Activated CD4-positive, alpha-beta memory T cell treated with anti-CD3 and anti-CD28 coated beads for 36 hours (primary cell): ENCODE data around the gene SENP1. TPM values are rescaled to one million over a fixed set of nuclear protein-coding genes. Genes with fewer than 3 reads are reported as not detected.

Experiments used
- CTCF ChIA-PET: fragments of 350-600 bp; sonication (Branson Sonifier 250); formaldehyde crosslinking; loops from one replicate; lab custom pipeline; 2021; ENCODE audit warnings: antibody characterized with exemption, inconsistent platforms; lab: Charles Lee
- POLR2A ChIA-PET: fragments of 350-600 bp; sonication (Branson Sonifier 250); formaldehyde crosslinking; loops from one replicate; lab custom pipeline; 2021; ENCODE audit warnings: antibody characterized with exemption; lab: Charles Lee
- DNase-seq: peaks from one replicate; pipeline ENCODE4 v3.0.0-alpha.2; 2020
- H3K27ac Mint-ChIP-seq: one replicate; pipeline ENCODE4 v1.8.0; 2021; ENCODE audit warnings: mixed read lengths
- H3K27me3 Mint-ChIP-seq: one replicate; pipeline ENCODE4 v1.8.0; 2021; ENCODE audit warnings: mixed read lengths
- H3K36me3 Mint-ChIP-seq: one replicate; pipeline ENCODE4 v1.8.0; 2021; ENCODE audit warnings: mixed read lengths
- H3K4me1 Mint-ChIP-seq: one replicate; pipeline ENCODE4 v1.8.0; 2021; ENCODE audit warnings: low read depth, mixed read lengths
- H3K4me3 Mint-ChIP-seq: one replicate; pipeline ENCODE4 v1.8.0; 2021; ENCODE audit warnings: mild to moderate bottlenecking, mixed read lengths
- H3K9me3 Mint-ChIP-seq: one replicate; pipeline ENCODE4 v1.8.0; 2021; ENCODE audit warnings: mixed read lengths
- intact Hi-C: fragments of 100-400 bp; cut with micrococcal nuclease; formaldehyde crosslinking; loops from one replicate; pipeline ENCODE4 v1.15.1; 2023
- total RNA-seq, 2 experiments: library from RNA; stranded (reverse); gene quantifications; one replicate each; pipeline ENCODE4 v1.2.3, GENCODE V29; 2021

The SENP1 gene
- total RNA-seq, 2 experiments from 2014 or later: 37.7 to 41.6 TPM

- Mint-ChIP-seq H3K4me3 (no peak overlapping the region), H3K36me3 (peaks cover 21% of the 10 kb centered on the region), H3K4me1 (no peaks in the 10 kb centered on the region), H3K27ac (no peak overlapping the region), H3K27me3 (no peaks in the 10 kb centered on the region), H3K9me3 (no peaks in the 10 kb centered on the region)
- POLR2A ChIA-PET: no interaction called here
- CTCF ChIA-PET: interaction anchor here (0.9 kb wide), 2 partner anchors 87 to 541 kb away, joined by 3 read pairs; no protein-coding TSS in a partner anchor
- intact Hi-C loops: no loop called here
- no peak for DNase-seq
Observed at GRCh38 chr12:48077111-48077510, 28.8 kb downstream of the SENP1 start.

GRCh38 chr12:48075832-48076231 is 30.0 kb downstream of the SENP1 start:
- no peak overlapping the region for H3K27ac Mint-ChIP-seq
- peaks cover 22% of the 10 kb centered on the region for H3K36me3 Mint-ChIP-seq
- H3K4me3 Mint-ChIP-seq: no peak overlapping the region
- ChIA-PET CTCF (no interaction called here), POLR2A (no interaction called here)
- intact Hi-C loops: no loop called here
- DNase-seq: no peak
- no peaks in the 10 kb centered on the region for H3K27me3 Mint-ChIP-seq
- no peaks in the 10 kb centered on the region for H3K4me1 Mint-ChIP-seq
- no peaks in the 10 kb centered on the region for H3K9me3 Mint-ChIP-seq

- DNase-seq: no peak
- no peaks in the 10 kb centered on the region for H3K27me3 Mint-ChIP-seq
- CTCF ChIA-PET: no interaction called here
- POLR2A ChIA-PET: no interaction called here
- no peak overlapping the region for H3K27ac Mint-ChIP-seq
- no peak overlapping the region for H3K4me3 Mint-ChIP-seq
- intact Hi-C loops: no loop called here
- H3K4me1 Mint-ChIP-seq: peaks cover under 1% of the 10 kb centered on the region
- H3K9me3 Mint-ChIP-seq: no peaks in the 10 kb centered on the region
- H3K36me3 Mint-ChIP-seq: peaks cover 18% of the 10 kb centered on the region
Observed at GRCh38 chr12:48074266-48074665, 31.6 kb downstream of the SENP1 start.

DNA sequence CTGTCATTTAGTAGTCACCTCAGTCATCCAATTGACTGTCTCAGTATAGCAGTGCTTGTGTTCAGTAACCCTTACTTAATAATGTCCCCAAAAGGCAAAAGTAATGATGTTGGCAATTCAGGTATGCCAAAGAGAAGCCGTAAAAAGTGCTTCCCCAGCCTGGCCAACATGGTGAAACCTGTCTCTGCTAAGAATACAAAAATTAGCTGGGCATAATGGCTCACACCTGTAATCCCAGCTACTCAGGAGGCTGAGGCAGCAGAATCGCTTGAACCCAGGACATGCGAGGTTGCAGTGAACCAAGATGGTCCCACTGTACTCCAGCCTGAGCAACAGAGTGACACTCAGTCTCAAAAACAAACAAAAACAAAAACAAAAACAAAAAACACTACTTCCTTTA is 33.6 kb downstream of the SENP1 start:
- Mint-ChIP-seq H3K27ac (no peak overlapping the region), H3K4me3 (no peak overlapping the region), H3K27me3 (no peaks in the 10 kb centered on the region), H3K36me3 (peaks cover 21% of the 10 kb centered on the region), H3K4me1 (peaks cover 4% of the 10 kb centered on the region), H3K9me3 (no peaks in the 10 kb centered on the region)
- no peak for DNase-seq
- ChIA-PET CTCF (no interaction called here), POLR2A (no interaction called here)
- intact Hi-C loops: no loop called here

DNA sequence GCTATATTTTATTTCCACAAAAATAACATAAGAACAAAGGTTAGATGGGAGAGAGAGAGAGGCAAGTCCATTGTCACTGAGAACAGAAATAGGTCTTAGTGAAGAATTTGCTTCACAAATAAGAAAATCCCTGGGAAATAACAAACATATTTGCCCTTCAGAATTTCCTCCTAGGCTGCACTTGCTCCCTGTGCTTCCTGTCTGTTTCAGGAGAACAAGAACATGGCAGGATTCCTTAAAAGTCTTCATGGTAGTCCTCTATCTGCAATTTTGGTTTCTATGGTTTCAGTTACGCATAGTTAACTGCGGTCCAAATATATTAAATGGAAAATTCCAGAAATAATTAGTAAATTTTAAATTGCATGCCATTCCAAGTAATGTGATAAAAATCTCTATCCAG is 34.1 kb downstream of the SENP1 start:
- no peaks in the 10 kb centered on the region for H3K9me3 Mint-ChIP-seq
- no peak overlapping the region for H3K27ac Mint-ChIP-seq
- intact Hi-C loops: no loop called here
- DNase-seq: no peak
- H3K4me3 Mint-ChIP-seq: no peak overlapping the region
- H3K36me3 Mint-ChIP-seq: peaks cover 24% of the 10 kb centered on the region
- CTCF ChIA-PET: no interaction called here
- no peaks in the 10 kb centered on the region for H3K27me3 Mint-ChIP-seq
- peaks cover 7% of the 10 kb centered on the region for H3K4me1 Mint-ChIP-seq
- POLR2A ChIA-PET: no interaction called here

GRCh38 chr12:48070731-48071130 is 35.1 kb downstream of the SENP1 start:
- Mint-ChIP-seq H3K4me1 (peaks cover 7% of the 10 kb centered on the region), H3K27ac (no peak overlapping the region), H3K4me3 (no peak overlapping the region), H3K9me3 (no peaks in the 10 kb centered on the region), H3K36me3 (peaks cover 24% of the 10 kb centered on the region), H3K27me3 (no peaks in the 10 kb centered on the region)
- ChIA-PET CTCF (interaction anchor here (0.7 kb wide), 1 partner anchor 119 kb away, joined by 3 read pairs; no protein-coding TSS in a partner anchor), POLR2A (no interaction called here)
- intact Hi-C loops: no loop called here
- DNase-seq: no peak

DNA sequence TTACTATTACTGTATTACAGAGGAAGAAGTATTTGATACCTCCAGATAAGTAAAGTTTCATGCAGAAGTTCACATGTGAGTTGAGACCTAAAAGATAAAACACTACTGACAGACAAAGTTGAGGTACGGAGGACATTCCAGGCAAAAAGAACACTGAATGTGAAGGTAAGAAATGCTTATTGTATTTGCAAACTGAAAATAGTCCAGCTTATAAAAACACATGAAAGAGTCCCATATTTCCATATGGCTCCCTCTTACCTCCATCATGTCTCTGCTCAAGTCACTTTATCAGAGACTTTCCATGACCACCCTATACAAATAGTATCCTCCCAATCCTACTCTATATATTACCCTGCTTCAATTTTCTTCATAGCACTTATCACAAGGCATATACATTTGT is 35.8 kb downstream of the SENP1 start:
- ChIA-PET POLR2A (no interaction called here), CTCF (no interaction called here)
- DNase-seq: no peak
- intact Hi-C loops: no loop called here
- Mint-ChIP-seq H3K9me3 (no peaks in the 10 kb centered on the region), H3K27me3 (no peaks in the 10 kb centered on the region), H3K4me1 (peaks cover 7% of the 10 kb centered on the region), H3K36me3 (peaks cover 29% of the 10 kb centered on the region), H3K27ac (no peak overlapping the region), H3K4me3 (no peak overlapping the region)

GRCh38 chr12:48069241-48069640 is 36.6 kb downstream of the SENP1 start:
- intact Hi-C loops: no loop called here
- DNase-seq: no peak
- POLR2A ChIA-PET: no interaction called here
- CTCF ChIA-PET: no interaction called here
- Mint-ChIP-seq H3K4me3 (no peak overlapping the region), H3K27ac (peak overlapping the region; percentile 10), H3K36me3 (peaks cover 33% of the 10 kb centered on the region), H3K4me1 (peaks cover 7% of the 10 kb centered on the region), H3K27me3 (no peaks in the 10 kb centered on the region), H3K9me3 (no peaks in the 10 kb centered on the region)

DNA sequence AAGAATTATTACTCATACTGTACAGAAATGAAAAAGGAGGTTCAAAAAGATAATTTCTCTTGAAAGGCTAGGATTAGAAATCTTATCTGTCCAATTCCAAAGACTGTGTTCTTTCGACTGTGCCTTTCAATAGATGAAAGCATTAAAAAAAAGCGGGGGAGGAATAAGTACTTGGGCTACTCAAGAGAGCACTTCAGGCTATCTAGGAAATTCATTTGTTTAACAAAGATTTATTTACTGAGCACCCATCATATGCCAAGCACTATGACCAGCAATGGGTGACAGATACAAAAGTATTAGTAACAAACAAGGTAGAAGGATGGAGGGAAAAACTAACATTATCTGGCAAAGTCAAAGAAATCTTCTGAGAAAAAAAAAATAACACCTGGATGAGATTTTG is 37.4 kb downstream of the SENP1 start:
- ChIA-PET POLR2A (no interaction called here), CTCF (no interaction called here)
- no peak for DNase-seq
- H3K27me3 Mint-ChIP-seq: no peaks in the 10 kb centered on the region
- H3K27ac Mint-ChIP-seq: no peak overlapping the region
- H3K36me3 Mint-ChIP-seq: peaks cover 40% of the 10 kb centered on the region
- H3K9me3 Mint-ChIP-seq: no peaks in the 10 kb centered on the region
- no peak overlapping the region for H3K4me3 Mint-ChIP-seq
- H3K4me1 Mint-ChIP-seq: peaks cover 7% of the 10 kb centered on the region
- intact Hi-C loops: no loop called here

DNA sequence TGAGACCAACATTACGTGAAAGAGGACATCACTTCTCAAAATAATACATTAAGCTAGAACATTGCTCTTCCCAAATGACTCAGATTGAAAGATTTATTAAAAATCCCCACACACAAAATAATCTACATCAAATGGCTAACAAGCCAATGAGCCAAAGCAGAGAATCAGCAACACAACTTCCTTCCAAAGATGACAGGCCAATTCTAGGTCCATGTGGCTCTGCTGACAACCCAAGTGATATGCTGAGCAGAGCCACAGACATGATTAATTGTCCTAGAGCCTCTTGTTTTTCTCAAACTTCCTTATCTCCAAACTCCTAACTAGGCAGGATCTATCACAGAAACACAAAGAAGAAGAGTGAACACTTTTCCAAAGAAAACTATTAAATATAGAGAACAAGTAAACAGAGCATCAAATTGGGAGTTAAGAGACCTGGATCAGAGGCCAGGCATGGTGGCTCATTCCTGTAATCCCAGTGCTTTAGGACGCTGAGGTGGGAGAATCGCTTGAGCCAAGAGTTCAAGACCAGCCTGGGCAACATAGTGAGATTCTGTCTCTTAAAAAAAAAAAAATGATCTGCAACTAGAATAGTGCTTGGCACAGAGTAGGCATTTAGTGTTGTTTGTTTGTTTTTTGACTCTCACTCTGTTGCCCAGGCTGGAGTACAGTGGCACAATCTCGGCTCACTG is 38.5 kb downstream of the SENP1 start:
- peaks cover 44% of the 10 kb centered on the region for H3K36me3 Mint-ChIP-seq
- CTCF ChIA-PET: interaction anchor here (0.6 kb wide), 1 partner anchor 399 kb away, joined by 8 read pairs; no protein-coding TSS in a partner anchor
- H3K4me1 Mint-ChIP-seq: peaks cover 7% of the 10 kb centered on the region
- intact Hi-C loops: no loop called here
- no peak for DNase-seq
- POLR2A ChIA-PET: no interaction called here
- no peak overlapping the region for H3K27ac Mint-ChIP-seq
- no peaks in the 10 kb centered on the region for H3K9me3 Mint-ChIP-seq
- H3K4me3 Mint-ChIP-seq: no peak overlapping the region
- no peaks in the 10 kb centered on the region for H3K27me3 Mint-ChIP-seq

DNA sequence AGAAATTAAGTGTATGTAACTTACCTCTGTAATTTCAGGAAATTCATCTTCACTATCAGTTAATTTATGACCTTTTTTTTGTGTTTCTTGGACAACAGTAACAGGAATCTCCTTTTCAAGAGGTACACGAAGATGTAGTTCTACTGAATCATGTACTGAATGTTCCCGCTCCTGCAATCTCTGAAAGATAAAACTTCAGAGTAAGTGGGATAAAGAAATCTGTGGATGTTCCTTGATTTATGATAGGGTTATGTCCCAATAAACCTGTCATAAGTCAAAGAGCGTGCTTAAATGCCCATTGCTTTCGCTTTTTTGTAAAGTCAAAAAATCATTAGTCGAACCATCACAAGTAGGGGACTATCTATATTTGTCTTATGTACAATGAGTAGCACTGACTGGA is 40.8 kb downstream of the SENP1 start:
- Mint-ChIP-seq H3K4me1 (peaks cover 7% of the 10 kb centered on the region), H3K27ac (no peak overlapping the region), H3K36me3 (peaks cover 56% of the 10 kb centered on the region), H3K9me3 (no peaks in the 10 kb centered on the region), H3K4me3 (no peak overlapping the region), H3K27me3 (no peaks in the 10 kb centered on the region)
- intact Hi-C loops: no loop called here
- DNase-seq: no peak
- ChIA-PET POLR2A (no interaction called here), CTCF (no interaction called here)

GRCh38 chr12:48063530-48063929 is 42.3 kb downstream of the SENP1 start:
- Mint-ChIP-seq H3K4me3 (no peak overlapping the region), H3K36me3 (peaks cover 69% of the 10 kb centered on the region), H3K9me3 (peaks cover 11% of the 10 kb centered on the region), H3K27ac (no peak overlapping the region), H3K4me1 (peaks cover 4% of the 10 kb centered on the region), H3K27me3 (no peaks in the 10 kb centered on the region)
- CTCF ChIA-PET: no interaction called here
- POLR2A ChIA-PET: no interaction called here
- intact Hi-C loops: no loop called here
- no peak for DNase-seq
